NCI-H2196 (cell line): ENCODE data around the gene CPTP.

Experiments
- DNase-seq: peaks from one replicate; lab custom pipeline; 2025; ENCODE audit not compliant: unreplicated experiment; lab: John Stamatoyannopoulos, UW

CPTP gene

DNA sequence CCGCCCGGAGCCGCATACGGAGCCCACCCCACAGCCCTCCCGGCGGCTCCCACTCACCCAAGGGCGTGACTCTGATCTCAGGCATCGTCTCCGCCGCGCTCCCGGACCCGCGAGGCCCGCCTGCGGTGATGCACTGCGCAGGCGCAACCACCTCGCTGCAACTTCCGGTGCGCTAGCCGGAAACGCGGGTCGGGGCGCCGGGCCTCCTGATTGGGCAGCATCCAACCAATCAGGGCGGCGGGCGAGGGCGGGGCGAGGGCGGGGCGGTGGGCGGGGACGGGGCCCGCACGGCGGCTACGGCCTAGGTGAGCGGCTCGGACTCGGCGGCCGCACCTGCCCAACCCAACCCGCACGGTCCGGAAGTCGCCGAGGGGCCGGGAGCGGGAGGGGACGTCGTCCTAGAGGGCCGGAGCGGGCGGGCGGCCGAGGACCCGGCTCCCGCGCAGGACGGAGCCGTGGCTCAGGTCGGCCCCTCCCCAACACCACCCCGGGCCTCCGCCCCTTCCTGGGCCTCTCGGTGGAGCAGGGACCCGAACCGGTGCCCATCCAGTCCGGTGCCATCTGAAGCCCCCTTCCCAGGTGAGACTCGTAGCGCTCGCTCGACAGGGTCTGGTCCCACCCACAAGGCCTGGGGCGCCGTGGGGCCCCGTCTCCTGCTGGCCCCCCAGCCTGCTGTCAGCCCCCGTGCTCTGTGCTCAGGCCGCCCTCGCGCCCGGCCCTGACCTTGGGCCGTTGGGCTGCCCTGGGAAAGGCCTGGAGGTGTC is at the start of gene CPTP, which contains the start of gene INTS11:
Gene CPTP, plus strand, starts transcription at position 279 of the 764 bp plus-strand sequence. CDS start 2,109 bp downstream, outside the sequence.
Gene INTS11, minus strand, starts transcription at position 137 of the 764 bp plus-strand sequence. Its CDS starts 52 bp downstream, at position 85.
- DNase-seq = peak; percentile 91

DNA sequence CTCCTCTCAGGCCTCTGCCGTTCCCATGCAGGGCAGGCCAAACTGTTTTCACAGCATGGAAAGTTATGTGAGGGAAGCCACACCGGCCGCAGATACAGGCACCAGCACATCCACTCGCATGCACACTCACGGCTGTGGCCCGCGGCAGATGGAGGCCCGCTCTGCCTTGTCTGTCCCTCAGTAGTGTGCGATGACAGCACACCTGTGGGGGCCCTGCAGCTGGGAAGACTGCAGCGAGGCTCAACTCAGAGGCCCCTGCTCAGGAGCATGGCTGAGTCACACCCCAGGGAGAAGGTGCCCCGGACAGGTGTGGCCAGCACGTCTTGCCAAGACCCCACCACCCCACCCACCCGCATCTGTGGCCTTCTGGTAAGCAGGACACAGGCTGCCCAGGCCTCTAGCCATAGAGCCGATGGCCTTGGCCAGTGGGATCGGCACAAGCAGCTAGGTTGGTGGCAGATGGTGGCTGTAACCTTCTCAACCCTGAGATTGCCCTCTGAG is 49.6 kb upstream of the CPTP start:
- no peak for DNase-seq

DNA sequence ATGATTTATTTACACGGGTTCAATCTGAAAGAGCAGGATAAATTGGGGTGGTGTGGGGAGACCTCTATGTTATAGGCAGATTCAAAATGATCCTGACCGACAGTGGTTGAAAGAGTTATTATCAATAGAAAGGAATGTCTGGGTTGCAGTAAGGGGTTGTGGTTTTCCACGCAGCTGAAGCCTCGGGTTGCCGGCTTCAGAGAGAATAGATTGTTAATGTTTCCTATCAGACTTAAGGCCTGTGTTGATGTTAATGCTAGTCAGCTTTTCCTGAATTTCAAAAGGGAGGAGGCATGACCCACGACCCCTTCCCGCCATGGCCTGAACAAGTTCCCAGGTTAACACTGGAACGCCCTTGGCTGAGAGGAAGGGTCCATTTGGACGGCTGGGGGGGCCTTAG is 48.8 kb upstream of the CPTP start:
- DNase-seq = no peak

DNA sequence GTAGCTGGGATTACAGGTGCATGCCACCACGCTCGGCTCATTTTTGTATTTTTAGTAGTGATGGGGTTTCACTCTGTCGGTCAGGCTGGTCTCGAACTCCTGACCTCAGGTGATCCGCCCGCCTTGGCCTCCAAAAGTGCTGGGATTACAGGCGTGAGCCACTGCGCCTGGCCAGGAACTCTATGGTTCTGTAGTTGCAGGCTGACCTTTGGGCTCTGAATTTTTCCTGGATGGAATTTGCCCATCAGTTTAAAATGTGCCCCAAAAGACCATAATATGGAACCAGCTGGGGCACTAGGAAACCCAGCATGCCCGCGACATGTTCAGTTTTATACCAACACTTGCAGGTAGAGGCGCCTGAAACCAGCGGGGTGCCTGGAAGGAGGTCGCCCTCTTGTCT is 46.0 kb upstream of the CPTP start:
- DNase-seq = no peak

DNA sequence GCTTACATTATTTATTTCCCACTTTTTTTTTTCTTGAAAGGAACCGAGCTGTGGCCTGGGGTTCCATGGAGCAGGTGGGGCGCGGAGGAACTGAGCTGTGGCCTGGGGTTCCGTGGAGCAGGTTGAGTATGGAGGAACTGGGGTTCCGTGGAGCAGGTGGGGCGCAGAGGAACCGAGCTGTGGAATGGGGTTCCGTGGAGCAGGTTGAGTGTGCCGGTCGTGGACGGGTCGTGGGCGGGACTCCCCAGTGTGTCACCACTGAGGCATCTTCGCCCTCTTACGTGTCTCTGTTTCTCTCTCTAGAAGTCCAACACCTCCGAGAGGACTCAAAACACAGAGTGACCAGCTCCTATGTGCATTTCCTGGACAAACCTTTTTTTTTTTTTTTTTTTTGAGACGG is 45.6 kb upstream of the CPTP start:
- no peak for DNase-seq

DNA sequence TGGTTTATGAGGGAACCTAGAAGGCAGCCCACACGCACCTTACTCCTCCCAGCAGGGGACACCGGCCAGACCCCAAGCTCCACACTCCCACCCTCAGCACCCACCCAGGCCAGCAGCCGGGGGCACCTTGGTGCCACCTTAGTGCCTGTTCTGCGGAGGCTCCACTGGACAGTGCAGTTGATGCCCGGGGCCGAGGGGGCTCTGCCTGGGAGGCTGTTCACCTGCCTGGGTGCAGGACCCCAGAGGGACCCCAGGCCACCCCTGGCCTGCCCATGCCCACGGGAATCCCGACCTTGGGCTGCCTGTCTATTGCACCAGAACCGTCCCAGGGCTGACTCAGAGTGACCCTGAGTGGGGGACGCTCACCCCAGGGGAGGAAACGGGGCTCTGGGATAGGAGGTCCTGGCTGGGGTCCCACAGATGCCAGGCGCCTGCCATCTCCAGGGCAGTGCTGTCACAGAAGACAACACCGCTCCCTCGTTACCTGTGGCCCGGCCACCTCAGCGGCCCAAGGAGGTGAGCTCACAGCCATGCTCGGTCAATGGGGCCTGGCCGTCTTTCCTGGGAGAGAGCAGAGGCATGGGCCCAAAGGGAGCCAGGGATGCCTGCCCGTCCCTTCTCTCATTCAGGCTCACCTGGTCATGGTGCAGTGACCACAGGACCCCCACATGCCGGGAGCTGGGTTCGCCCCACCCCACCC is 43.7 kb upstream of the CPTP start:
- DNase-seq = no peak

DNA sequence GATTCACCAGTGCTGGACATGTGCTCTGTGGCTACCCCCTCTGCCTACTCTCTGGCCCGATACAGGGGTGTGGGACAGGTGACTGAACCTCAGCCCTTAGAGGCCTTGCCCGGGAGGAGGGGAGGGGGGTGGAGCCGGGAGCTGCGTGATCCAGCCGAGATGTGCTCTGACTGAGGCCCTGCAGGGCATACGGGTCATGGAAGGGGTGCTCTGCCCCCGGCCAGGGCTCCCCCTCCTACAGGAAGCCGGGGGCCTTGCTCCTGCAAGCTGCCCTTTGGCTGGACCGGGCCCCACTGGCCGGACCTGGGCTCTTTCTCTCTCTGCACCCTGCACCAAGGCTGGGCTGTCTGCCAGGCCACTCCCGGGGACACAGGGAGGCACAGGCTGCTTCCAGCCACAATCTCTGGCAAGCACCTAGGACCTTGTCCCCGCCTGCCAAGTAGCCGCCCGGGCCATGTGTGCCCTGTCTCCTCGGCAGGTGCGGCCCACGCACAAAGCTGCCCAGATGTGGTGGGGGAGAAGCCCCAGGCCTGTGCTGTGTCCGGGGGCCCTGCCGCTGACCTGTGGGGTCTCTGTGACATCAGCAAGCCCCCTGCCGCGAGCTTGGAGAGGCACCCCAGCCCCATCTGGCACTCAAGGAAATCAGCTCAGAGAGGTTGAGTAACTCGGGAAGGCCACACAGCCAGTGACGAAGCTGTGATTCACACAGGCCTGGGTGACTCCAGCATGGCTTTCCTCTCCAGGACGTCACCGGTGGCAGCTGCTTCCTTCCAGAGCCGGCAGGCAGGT is 42.9 kb upstream of the CPTP start:
- peak; percentile 78 for DNase-seq

DNA sequence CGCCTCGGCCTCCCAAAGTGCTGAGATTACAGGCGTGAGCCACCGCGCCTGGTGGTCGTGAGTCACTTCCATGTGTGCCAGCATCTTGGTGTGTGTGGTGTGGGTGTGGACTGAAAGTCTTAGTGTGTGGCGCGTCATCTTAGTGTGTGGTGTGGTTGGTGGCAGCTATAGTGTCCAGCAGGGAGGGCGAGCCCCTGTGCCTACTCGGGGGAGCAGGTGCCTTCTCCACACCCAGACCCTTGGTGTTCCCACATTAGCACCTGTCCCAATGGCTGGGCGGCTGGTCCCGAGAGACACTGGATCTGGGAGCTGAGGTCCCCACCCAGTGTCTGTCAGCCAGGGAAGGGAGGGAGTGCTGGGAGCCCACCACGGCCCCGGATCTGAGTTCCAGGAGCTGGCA is 41.6 kb upstream of the CPTP start:
- DNase-seq = no peak

DNA sequence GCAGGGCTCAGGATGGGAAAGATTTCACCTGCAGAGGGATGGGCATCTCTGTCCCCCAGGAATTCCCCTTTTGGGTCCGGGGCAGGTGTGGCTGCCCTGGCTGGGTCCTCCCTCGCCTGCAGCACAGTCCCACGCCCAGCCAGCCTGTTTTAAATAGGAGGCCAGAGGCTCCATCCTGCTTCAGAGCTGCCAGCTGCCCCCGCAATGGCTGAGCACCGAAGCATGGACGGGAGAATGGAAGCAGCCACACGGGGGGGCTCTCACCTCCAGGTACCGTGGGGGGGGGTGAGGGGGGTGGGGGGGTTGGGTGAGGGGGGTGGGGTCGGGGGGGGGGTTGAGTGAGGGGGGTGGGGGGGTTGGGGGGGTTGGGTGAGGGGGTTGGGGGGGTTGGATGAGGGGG is 40.8 kb upstream of the CPTP start:
- peak; percentile 25 for DNase-seq

DNA sequence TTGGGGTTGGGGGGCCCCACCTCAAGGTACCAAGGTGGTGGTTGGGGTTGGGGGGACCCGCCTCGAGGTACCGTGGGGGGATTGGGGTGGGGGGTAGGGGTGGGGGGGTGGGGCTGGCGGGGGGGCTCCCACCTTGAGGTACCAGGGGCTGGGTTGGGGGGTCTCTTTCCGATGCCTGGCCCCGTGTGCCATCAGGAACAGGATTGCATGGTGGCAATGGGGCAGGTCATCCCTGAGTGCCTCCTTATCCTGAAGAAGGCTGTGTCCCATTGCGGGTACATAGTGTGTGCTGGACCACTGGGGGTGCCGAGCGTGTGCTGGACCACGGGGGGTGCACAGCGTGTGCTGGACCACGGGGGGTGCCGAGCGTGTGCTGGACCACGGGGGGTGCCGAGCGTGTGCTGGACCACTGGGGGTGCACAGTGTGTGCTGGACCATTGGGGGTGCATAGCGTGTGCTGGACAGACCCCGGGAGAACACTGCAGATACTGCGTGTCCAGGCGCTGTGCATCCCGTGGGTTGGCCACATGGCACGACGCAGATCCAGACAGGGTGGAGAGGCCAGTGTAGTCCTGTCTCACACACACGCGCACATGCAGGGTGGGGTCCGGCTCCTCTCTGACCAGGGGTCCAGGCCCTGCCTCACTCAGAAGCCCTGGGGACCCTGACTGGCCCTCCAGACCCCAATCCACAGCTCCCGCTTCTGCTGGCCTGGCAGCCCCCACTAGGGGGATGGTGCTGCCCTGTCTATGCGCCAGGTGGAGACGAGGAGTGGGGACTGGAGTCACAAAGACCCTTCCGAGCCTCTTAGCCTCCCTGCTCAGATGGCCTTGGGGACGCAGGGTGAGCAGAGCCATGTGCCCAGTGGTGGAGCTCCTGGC is 40.1 kb upstream of the CPTP start:
- no peak for DNase-seq

DNA sequence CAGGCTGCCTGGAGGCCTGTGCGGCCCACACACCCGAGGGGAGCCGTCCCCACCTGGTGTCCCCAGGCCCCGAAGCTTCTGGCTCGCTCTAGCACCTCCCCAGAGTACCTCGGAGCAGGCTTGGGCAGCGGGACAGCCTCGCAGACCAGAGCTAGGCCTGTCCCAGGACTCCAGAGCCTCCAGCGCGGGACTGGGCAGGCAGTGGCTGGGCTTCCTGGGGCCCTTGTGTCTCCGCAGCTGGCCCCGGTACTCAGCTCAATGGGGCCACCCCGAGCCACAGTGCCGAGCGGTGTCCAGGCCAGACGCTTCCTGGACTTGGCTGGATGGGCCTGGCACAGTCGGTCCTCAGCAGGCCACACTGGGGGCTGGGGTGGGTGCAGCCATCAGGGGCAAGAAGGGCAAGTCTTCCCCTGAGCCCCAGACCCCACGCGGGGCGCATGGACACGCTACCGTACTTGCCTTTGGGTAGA is 39.5 kb upstream of the CPTP start:
- no peak for DNase-seq

DNA sequence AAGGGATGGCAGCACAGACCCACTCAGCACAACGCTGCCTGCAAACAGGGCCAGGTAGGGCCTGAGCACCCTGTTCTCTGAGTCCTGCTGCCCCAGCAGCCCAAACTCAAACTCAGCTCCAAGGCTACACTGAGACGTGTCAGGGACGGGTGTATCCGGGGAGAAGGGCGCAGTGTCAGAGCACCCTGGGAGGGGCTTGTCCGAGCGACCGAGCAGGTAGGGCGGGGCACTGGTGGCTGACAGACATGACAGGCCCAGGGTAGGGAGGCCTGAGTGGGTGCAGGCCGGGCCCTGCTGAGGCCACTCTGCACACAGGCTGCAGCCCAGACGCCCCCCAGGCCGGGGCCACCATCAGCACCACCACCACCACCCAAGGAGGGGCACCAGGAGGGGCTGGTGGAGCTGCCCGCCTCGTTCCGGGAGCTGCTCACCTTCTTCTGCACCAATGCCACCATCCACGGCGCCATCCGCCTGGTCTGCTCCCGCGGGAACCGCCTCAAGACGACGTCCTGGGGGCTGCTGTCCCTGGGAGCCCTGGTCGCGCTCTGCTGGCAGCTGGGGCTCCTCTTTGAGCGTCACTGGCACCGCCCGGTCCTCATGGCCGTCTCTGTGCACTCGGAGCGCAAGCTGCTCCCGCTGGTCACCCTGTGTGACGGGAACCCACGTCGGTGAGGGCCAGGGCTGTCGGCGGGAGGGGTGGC is 38.8 kb upstream of the CPTP start:
- DNase-seq = no peak

DNA sequence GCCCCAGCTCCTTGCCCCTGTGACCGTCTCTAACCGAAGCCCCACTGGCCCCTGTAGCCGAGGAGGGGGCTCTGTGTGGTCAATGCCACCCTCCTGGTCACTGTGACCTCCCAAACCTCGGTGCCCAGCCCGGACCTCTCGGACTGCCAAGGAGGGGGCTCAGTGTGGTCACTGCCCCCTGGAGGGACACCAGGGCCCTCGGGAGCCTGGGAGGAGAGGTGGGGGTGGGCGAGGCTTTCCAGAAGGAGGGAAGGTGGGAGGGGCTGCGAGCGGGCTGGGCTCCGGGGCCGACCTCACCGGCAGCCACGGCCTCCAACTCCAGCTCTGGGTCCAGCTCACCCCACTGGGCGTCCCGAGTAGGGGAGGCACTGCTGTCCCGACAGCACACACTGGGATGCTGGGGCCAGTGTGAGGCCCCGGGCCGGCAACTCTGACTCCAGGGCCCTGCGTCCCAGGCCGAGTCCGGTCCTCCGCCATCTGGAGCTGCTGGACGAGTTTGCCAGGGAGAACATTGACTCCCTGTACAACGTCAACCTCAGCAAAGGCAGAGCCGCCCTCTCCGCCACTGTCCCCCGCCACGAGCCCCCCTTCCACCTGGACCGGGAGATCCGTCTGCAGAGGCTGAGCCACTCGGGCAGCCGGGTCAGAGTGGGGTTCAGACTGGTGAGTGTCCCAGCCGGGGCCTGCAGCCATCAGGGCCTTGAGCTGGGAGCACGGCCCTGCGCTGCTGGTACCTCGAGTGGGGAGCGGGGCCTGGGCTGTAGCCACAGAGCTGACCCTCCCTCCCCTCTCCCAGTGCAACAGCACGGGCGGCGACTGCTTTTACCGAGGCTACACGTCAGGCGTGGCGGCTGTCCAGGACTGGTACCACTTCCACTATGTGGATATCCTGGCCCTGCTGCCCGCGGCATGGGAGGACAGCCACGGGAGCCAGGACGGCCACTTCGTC is 38.0 kb upstream of the CPTP start:
- no peak for DNase-seq

DNA sequence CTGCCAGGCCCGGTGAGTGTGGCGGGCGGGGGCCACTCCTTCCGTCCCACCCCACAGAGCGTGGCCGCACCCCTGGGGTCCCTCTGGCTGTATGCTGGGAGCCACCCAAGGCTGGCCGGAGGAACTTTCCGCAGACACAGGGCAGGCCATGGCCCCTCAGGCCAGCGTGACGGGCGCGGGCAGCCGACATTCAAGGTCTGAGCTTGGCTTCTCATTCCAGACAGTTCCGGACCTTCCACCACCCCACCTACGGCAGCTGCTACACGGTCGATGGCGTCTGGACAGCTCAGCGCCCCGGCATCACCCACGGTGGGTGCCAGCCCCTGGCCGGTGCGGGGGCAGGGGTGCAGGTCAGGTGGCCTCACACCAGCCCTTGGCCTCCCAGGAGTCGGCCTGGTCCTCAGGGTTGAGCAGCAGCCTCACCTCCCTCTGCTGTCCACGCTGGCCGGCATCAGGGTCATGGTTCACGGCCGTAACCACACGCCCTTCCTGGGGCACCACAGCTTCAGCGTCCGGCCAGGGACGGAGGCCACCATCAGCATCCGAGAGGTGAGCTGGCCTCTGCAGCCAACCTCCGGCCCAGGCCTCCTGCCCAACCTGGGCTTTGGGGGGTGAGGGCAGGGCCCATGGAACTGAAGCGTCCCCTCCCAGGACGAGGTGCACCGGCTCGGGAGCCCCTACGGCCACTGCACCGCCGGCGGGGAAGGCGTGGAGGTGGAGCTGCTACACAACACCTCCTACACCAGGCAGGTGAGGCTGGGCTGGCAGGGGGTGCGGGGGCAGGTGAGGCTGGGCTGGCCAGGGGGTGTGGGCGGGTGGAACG is 37.1 kb upstream of the CPTP start:
- no peak for DNase-seq

DNA sequence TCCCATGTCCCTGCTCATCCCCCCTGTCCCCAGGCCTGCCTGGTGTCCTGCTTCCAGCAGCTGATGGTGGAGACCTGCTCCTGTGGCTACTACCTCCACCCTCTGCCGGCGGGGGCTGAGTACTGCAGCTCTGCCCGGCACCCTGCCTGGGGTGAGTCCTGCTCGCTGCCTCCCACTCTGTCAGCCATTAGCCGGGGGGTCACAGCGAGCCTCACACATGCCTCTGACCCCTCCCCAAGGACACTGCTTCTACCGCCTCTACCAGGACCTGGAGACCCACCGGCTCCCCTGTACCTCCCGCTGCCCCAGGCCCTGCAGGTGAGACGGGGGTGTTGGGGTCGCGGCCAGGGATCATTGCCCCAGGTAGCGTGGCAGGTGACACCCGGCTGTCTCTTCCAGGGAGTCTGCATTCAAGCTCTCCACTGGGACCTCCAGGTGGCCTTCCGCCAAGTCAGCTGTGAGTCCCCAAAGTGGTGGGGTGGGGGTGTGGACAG is 34.3 kb upstream of the CPTP start:
- peak; percentile 56 for DNase-seq

DNA sequence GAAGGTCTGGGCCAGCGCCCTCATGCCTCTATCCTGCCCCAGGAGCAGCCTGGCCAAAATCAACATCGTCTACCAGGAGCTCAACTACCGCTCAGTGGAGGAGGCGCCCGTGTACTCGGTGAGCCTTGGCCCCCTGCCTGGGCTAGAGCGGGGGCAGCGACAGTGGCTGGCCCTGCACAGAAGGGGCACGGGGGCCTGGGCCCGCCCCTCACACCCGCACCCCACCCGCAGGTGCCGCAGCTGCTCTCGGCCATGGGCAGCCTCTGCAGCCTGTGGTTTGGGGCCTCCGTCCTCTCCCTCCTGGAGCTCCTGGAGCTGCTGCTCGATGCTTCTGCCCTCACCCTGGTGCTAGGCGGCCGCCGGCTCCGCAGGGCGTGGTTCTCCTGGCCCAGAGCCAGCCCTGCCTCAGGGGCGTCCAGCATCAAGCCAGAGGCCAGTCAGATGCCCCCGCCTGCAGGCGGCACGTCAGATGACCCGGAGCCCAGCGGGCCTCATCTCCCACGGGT is 33.5 kb upstream of the CPTP start:
- DNase-seq = no peak
